ENCODE results near the gene TMEM131L.
"Not testable (repeated sequence)": the region's sequence is repeated elsewhere in the genome, so short reads cannot be mapped to it uniquely, and the experiment has no call there.

TMEM131L gene

DNA sequence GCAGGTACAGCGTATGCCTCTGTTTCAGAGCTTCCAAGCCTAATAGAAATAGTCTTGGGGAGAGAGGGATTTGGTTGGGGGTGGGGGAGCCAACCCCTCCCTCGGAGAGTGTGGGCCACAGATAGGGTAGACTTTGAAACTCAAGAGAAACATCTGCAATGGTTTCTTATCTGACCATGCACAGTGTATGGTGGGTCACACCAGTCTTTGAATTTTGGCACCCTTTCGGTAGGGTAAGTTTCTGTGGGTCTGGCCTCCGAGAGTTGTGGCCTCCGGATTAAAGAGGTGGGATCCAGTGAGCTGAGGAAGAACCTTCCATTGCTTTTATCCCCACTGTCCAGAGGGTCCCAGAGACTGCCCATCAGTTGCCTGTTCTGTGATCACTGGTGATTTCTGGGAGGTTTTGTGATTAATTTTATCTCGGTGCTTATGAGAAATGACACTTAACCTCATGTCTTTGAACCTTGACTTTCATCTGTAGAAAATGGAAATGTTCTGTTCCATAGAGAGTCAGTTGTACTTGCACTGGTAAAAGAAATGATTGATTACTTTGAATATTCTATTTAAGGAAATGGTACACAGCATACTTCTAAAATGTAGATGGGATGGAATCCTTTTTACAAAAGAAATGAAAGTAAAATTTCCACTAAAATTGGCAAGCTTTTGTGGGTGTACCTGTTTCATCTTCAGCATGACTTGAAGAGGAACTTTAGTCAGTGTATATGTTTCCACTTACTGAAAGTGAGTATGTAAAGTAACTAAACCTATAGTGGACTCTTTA, 62.7 kb downstream of the TMEM131L start:
- no peak for DNase-seq

DNA sequence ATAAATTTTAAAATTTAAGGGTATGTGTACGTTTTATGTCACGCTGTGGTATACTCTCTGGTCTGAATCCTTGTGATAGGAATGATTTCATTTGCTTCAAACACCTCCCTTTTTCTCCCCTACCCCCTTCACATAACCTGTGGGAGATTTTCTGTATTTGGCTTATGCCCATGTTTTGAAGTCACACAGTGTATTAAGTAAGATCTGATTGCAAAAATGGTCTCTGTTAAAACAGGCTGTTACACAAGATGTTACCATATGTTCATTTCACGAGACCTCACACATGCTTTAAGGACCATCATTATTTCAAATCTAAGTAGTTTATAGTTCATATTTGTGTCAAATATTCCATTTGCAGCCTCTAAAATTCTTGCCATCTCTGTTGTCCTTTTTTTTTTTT, 63.5 kb downstream of the TMEM131L start:
- DNase-seq = no peak

DNA sequence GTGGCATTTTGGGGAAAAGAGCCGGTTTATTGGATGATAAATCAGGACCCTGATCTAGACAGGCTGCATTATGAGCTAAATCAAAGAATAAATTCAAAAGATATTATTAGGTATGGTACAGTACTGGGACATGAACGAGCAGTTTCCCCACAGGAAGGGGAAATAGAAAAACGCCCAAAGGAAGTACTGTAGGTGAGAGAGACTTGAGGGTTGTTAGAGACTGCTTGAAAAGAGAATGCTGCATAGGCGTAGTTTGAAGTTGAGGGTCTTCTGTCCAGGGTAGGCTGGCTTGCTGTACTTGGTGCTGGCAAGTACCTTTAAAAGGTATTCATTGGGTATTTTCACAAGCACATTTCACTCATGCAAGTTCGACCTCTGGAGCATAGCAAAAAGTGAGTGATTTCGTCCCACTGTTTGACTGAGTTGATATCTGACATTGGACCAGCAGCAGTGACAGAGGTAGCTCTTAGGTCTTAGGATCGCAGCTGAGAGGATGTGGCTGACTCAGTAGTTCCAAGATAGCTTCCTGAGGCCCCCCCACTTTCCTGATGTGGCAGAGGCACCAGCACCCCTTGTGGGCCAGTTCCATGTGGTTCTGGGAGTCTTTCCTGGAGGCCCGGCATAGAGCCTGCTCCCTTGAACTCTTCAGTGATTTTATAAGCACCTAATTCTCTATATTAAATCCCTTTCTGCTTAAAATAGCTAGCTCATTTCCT, 64.3 kb downstream of the TMEM131L start:
- peak in 1 of 2 experiments; percentile 53 for DNase-seq

DNA sequence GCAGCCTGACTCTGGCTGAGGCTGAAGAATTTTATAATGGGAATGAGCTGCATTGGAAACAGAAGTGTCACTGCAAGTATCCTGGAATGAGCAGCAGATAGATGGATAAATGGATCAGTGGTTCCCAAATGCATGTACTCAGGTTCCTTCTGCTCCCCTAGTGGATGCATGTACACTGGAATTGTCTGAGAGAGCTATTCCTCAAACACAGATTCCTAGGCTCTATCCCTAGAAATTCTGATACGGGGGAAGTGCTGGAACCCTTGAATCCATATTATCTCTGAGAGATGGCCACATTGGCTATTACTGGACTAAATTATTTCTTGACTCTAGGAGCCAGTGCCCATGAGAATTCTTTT, 64.8 kb downstream of the TMEM131L start:
- DNase-seq = no peak

- DNase-seq = no peak
Measured at GRCh38 chr4:153531976-153532626, 65.9 kb downstream of the TMEM131L start.

DNA sequence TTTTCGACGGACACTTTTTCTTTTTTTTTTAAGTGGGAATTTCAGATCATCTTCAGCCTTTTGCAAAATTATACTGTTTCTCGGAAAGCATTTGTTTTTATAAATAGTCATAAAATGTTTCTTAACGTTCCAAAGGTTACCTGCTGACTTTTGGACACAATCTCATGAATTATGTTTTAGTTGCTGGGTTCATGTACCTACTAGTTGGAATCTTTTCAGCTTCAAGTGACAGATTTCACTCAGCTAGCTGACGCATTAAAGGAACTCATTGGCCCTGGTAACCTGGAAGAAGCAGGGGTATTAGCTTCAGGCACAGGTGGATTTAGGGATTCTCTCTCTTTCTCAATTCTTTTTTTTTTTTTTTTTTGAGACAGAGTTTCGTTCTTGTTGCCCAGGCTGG, 66.5 kb downstream of the TMEM131L start:
- no peak for DNase-seq

GRCh38 chr4:153533387-153533786, 67.2 kb downstream of the TMEM131L start:
- no peak for DNase-seq

- DNase-seq = no peak
Measured at GRCh38 chr4:153534792-153535629, 68.9 kb downstream of the TMEM131L start.

DNA sequence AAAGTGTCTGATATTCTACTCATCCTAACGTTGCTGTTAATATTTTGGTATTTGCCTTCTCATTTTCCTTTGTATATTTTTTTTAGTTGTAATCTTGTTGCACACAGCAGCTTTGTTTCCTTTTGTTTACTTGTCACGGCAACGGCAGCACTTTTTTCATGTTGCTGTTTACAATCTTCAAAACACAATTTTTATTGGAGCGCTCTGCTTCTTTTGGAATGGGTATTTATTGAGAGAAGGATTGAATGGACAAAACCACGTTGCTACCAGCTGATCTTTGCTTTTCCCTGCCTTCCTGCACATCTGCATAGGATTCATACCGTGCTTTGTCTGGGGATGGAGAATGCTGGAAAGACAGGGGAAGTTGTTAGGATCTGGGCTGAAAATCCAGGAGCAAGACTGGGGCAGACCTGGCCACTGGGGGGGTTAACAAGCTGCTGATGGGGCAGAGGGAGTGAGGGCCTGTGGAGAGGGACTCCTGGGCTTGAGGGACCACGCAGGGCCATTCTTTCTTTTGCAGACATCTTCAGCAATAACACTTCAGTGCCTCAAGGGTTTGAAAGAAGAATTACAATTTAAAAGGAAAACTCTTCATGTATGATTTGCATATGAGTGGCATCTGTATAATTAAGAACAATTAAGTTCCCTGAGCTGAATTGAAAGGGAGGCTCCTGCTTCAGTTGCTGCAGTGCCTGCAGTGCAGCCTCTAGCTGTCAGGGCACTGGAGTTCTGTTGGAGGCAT, 69.8 kb downstream of the TMEM131L start:
- DNase-seq = no peak

DNA sequence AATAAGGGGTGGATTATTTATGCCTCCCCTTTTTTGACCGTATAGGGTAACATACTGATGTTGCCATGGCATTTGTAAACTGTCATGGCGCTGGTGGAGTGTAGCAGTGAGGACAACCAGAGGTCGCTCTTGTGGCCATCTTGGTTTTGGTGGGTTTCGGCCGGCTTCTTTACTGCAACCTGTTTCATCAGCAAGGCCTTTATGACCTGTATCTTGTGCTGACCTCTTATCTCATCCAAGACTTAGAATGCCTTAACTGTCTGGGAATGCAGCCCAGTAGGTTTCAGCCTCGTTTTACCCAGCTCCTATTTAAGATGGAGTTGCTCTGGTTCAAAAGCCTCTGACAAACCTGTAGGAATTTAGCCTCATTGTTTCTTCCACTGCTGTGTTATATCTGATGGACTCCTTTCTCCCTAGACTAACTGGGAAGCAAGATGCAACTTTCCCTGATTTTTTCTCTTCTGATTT, 71.4 kb downstream of the TMEM131L start:
- DNase-seq = no peak

DNA sequence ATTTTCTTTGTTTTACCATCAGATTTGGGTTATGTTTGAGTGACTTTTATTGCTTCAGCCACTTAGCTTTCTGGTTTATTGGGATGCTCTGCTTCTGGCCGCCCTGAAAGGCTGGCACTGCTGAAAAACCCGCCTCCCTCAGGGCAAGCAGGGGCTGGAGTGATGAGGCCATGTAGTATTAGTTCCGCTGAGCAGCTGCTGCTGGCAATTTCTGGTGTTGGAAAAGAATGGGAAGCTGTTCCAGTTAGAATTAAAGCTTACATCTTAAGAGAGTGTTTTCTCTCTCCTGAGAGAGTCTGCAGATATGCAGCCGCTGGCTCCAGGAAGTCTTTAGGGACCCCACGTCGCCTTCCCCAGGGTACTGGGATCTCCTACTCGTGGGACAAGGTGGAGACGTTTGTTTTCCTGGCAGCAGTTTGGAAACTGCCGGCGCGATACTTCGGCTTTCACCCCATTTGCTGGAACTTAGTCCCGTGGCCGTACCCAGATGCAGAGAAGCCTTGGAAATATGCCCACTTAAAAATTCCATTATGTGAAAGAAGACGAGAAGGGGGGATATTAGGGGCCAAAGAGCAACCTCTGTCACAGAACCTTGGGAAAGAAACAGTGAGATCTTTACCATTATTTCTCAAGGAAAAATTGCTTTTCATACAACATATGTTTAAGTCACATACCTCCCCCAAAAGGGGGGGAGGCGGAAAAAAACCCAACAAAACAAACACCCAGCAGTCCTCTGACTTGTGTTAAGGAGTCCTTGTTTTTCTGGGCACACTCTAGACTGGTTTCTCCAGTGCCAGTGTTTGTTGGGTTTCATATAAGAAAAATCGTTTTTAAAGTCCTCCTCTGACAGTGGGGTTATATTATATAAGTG, 72.6 kb downstream of the TMEM131L start:
- no peak for DNase-seq

- DNase-seq = no peak
Measured at GRCh38 chr4:153539422-153539821, 73.3 kb downstream of the TMEM131L start.

DNA sequence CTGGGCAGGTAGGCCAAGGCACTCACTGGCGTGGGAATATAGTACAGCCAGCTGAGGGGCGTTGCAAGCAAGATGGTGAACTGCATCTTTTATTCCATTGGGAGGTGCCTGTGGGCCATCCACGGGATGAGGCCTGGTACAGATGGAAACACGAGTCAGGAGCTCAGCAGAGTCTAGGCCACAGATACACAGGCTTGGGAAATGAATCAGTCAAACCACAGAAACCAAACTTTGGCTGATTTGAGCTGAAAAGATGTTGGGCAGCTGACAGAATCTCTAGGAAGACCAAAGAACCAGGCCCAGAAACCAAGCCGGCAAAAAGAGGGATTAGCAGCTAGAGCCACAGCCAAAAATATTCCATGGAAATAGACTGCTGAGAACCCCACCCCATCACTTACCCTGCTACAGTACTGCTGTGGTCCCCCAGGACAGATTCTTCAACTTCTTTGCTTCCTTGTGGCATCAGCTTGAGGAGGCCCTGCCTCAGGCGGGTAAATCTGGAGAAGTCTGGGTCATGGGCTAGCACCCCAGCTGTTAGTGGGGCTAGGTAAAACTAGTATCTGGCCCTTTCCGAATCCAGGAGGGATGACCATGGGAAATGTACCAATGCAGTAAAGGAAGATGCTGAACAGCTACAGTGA, 75.4 kb downstream of the TMEM131L start:
- DNase-seq = peak; percentile 45 to 54

- DNase-seq = no peak
Measured at GRCh38 chr4:153542131-153542530, 76.0 kb downstream of the TMEM131L start.

DNA sequence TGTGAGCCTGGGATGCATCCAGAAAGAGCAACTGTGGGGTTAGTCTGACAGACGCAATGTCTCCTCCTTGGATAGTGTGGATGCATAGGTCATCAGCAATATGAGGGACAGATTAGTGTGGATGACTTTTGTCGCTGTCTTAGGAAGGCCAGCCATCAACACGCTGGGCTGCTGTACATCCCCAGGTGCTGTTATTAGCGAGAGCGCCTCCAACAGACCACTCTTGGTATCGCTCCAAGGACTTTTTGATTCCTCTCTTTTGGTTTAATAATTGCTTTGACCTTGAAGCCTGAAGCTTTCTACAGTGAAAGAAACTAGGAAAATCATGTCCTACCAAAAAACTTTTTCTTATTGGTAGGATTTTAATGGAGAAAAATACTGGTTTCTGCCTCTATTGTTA, 76.7 kb downstream of the TMEM131L start:
- no peak for DNase-seq

- DNase-seq = no peak
Measured at GRCh38 chr4:153543351-153543750, 77.2 kb downstream of the TMEM131L start.

- no peak for DNase-seq
Measured at GRCh38 chr4:153545822-153546221, 79.7 kb downstream of the TMEM131L start.

GRCh38 chr4:153546280-153546679, 80.1 kb downstream of the TMEM131L start:
- DNase-seq = no peak

DNA sequence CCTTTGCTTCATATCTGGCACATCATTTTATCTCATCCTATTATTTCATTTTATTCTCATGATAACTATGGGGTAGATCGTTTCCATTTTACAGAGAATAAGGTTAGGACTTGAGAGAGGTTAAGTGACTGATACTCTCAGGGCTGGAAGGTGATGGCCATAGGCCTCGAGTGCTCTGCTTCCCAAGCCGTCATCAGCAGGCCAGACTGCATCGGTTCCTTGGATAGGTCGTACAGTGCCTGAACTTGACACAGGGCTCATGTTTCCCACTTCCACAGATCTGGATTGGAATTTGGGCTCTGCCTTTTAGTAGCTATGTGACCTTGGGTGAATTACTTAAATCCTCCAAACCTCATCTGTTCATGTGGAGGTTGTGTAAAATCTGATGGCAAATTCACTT, 81.4 kb downstream of the TMEM131L start:
- DNase-seq = no peak

- not testable (repeated sequence) for DNase-seq
Measured at GRCh38 chr4:153548907-153549306, 82.7 kb downstream of the TMEM131L start.

GRCh38 chr4:153549405-153549804, 83.2 kb downstream of the TMEM131L start:
- DNase-seq = no peak
